C1 segment of cervical spinal cord (tissue), 14 donors: ENCODE results near the gene MAFB.

Source experiments
- DNase-seq, 14 donors: peaks; one replicate each; lab custom pipeline; 2025; lab: John Stamatoyannopoulos, UW

MAFB gene

DNA sequence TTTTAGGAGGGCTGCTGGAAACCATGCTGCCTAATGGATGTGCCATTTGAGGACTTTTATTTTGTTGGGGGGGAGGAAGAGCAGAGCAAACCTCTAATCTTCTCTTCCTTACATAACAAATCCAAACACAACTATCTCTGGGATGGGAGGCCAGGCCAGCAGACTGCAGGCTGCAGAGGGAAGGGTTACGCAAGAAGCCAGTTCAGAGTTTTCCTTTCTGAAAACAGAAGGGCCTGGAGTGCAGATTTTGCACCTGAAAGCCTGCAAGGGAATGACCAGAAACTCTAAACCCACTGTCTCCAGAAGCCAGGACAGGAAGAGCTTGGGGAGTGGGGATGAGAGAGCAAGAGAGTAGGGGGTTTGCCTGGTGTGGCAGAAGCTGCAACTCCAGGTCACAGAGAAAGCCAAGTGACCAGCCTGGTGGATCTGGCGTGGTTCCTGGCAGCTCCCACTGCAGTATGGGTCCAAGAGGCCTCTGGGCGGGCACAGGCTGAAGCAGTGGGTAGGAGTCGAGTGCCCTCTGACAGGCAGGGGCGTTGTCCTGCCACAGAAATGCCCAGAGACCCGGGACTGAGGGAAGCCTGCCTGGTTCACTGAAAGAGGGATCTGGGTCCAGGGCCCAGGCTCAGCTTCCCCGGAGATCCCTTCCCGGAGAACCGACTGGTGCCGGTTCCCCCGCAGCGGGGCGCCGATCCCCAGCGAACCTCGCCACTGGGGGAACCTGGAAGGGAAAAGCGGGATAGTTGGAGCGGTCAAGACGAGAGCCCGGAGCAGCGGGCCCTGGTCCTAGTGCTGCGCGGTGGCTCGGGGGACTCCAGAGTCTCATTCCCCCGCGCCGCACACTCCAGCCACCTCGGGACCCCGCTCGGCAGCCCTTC, 6.7 kb downstream of the MAFB start:
- DNase-seq = peak in 1 of 14 donors; percentile 11

DNA sequence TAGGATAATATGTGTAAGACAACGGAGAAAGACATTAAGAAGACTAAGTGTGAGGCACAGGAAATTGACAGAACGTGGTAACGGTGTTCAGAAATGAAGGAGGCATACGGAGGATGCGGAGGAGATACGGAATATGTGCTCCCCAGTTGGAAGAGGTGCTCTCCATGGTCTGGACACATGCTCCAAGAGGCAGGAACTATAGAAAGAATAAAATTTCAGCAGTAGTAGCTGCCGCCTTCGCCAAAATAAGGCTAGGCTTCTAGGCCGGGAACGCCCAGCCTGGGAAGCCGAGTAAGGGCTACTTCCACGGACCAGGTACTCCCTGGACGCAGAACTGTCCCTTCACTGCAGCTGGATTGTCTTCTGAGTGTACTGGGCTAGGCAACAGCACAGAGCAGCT, 7.4 kb downstream of the MAFB start:
- DNase-seq = no peak

GRCh38 chr20:40681165-40681564, 7.9 kb downstream of the MAFB start:
- DNase-seq = no peak

- no peak for DNase-seq
Observed at GRCh38 chr20:40680161-40680959, 8.7 kb downstream of the MAFB start.

DNA sequence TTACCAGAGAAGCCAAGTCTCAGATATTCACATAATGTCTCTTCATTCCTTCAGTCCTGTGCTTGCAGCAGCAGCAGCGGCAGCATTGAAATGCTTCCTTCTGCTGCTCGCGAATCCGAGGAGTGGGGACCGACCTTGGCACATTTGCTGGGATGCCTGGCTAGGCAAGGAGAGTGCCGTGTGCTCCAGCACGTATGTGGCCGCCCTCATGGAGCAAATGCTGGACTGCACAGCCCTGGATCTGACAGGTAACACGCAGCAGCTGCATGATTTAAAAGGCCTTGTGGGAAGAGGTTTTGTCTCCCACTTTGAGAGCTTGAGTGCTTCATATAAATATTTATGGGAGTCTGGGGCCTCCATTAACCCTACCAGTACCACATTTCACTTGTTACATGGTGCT, 9.9 kb downstream of the MAFB start:
- no peak for DNase-seq

GRCh38 chr20:40678286-40678875, 10.7 kb downstream of the MAFB start:
- DNase-seq = no peak

DNA sequence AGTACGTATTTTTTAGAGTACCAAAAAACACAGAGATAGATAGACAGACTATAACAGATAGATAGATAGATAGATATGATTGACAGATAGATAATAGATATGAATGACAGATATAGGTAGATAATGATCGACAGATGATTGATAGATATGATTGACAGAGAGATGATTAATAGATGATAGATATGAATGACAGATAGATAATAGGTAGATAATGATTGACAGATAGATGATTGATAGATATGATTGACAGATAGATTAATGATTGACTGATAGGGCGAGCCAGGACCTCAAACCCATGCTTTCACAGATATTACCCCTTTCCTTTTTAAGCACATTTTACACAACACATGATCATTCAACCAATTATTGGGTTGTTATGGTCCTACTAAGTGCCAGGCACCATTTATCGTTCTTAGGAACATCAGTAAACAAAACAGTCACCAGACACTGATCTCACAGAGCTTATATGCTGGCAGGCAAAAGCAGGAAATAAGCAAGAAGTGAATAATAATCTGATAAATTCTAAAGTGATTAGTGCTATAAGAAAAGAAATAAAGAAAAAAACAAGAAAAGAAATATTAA, 11.6 kb downstream of the MAFB start:
- DNase-seq = no peak

DNA sequence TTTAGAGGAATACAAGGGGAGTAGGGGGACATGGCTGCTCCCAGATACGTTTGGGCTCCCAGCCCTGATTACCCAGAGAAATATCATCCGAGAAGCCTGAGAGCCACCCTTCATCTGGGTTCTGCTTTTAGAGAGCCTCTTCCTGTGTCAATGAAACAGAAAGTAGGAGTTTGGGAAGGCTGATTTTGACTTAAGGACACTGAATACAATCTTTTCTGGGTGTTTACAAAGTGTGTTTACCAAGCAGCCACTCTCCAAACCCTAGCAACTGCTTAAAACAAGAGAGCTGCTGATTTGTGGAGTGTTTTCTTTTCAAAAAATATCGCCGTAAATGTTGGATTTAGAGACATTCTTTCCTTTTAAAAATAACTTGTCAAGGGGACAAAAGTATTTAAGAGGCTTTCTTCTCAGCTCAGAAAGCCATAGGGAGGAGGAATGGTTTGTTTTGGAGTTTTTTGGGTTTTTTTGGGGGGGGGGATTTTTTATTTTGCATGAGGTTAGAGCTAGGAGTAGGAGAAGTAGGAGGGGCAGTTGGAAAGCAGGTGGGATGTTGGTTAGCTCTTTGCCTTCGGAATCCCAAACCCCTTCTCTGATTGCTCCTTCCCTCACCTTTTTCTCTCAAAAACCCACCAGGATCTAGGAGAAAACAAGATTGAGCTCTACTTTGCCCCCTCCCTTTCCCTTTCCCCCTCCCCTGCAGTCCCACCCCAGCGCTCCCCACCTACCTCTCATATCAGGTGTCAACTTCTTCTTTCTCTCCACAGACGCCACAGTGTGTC, 12.4 kb downstream of the MAFB start:
- DNase-seq = no peak

- DNase-seq = no peak
Observed at GRCh38 chr20:40675599-40676221, 13.3 kb downstream of the MAFB start.

GRCh38 chr20:40673442-40673841, 15.6 kb downstream of the MAFB start:
- no peak for DNase-seq

- peak in 1 of 14 donors; percentile 6 for DNase-seq
Observed at GRCh38 chr20:40672095-40672494, 16.9 kb downstream of the MAFB start.

DNA sequence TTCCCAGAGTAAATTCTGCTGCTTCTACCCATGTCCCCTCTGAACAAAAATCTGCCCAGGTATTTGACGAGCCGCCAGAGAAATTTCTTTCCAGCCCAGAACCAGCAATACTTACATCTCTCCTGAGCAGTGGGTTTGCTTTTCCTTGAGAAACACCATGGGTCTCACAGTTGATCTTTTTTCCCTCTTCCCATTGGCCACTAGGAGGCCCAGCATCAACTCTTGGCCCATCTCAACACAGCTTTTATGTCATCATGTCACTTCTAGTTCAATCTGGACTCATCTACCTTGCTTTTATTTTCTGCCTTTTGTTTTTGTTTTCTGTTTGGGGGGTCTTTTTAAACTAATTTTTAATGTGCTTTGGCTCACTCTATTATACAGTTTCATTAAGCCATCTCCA, 18.8 kb downstream of the MAFB start:
- DNase-seq = no peak

DNA sequence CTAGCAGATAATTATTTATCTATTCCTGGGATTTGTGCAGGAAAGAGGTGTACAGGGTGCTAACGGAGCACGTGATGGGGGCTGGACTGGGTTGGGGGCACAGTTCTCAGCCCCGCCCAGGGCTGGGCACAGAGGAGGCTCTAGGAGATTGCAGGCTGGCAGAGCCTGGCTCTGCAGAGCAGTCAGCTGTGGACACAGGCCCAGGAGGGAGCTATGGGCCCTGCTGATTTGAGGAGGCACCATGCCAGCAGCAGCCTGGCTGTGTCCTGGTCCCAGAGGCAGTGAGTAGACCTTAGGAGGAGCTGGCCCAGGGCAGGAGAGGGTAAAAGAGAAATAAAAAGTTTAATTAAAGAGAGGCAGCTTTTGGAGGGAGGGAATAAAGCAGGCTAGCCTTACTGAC, 19.3 kb downstream of the MAFB start:
- DNase-seq = peak in 1 of 14 donors; percentile 6

GRCh38 chr20:40668449-40669228, 20.4 kb downstream of the MAFB start:
- DNase-seq = no peak

DNA sequence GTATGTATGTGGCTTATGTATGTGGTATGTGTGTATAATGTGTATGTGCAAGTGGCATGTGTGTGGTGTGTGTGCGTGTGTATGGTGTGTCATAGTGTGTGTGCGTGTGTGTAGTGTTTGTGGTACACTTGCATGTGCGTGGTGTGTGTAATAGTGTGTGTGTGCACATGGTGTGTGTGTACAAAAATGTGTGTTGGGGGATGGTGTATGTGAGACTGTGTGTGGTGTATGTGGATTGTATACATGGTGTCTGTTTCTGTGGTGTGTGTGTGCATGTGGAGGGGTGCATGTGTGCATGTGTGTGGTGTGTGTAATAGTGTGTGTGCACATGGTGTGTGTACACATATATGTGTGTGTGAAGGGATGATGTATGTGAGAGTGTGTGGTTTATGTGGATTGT, 21.5 kb downstream of the MAFB start:
- no peak for DNase-seq

- no peak for DNase-seq
Observed at GRCh38 chr20:40666336-40666735, 22.7 kb downstream of the MAFB start.

DNA sequence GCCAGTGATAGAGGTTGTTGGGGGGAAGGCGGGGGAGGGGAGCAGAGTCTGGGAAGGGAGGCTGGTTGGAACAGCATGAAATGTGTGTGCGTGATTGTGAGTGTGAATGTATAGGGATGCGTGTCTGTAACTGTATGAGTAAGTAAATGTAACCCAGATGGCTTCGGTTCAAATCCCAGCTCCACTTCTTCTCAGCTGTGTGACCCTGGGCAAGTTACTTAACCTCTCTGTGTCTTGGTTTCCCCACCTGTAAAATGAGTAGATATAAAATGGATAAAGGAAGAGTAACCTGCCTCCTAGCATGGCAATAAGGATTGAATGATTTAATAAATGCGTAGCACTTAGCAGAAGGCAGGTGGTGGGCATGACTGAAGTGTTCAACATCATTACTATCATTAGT, 24.1 kb downstream of the MAFB start:
- DNase-seq = no peak

DNA sequence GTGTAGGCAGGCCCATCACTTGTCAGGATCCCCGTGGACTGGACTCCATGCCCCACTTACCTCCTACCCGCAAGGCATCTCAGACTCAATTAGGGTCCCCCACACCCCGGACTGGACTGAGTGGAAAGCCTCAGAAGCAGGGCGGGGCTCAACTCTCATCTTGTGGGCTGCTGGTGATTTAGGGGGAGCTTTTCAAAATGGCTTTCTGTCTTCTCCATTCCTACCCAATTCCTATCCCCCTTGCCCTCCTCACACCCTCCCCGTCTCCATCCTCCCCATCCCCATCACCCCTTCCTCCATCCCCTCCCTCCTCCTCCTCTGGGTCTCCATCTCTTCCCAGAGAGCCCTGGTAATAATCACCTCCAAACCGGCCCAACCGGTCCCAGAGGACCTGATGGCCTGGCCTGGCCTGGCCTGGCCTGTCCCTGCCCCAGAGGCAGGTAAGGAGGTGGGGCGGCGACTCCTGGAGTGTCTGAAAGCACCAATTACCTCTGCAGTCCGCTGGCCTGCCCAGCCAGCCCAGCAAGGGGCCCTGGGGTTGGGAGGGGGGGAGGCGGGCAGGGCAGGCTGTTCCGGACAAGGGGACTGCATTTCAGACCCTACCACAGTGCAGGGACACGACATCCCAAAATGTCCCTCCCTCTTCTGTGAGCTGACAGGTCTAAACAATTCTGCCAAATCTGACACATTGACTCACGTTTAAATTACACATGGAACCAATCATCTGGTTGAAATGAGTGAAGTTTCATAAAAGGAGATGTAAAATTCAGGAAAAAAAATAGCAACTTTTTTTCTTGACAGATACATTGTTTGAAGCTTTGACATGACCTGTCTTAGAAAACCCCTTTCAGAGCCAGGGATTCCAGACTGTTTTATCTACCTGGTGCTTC, 24.8 kb downstream of the MAFB start:
- no peak for DNase-seq

- no peak for DNase-seq
Observed at GRCh38 chr20:40663304-40663790, 25.7 kb downstream of the MAFB start.
